WI38 (cell line): ENCODE results near the gene AKR7A2.

Experiments used
- H3K4me3 ChIP-seq: 2 replicates; pipeline ENCODE4 v1.5.1; 2011; ENCODE audit warnings: low read depth, mild to moderate bottlenecking, control low read depth, low read length
- CTCF ChIP-seq: IDR thresholded peaks from 2 replicates; pipeline ENCODE4 v1.5.1; 2012; ENCODE audit warnings: low read depth, mild to moderate bottlenecking, control low read depth, low read length

The AKR7A2 gene

GRCh38 chr1:19329611-19330010, 17.7 kb upstream of the AKR7A2 start:
- no peak for TF ChIP-seq CTCF
- H3K4me3 ChIP-seq = no peak overlapping the region

GRCh38 chr1:19329188-19329587, 17.2 kb upstream of the AKR7A2 start:
- no peak overlapping the region for H3K4me3 ChIP-seq
- TF ChIP-seq CTCF = no peak

- H3K4me3 ChIP-seq = no peak overlapping the region
- TF ChIP-seq CTCF = no peak
Observed at GRCh38 chr1:19328486-19328885, 16.5 kb upstream of the AKR7A2 start.

- H3K4me3 ChIP-seq = no peak overlapping the region
- no peak for TF ChIP-seq CTCF
Observed at GRCh38 chr1:19327736-19328135, 15.8 kb upstream of the AKR7A2 start.

- TF ChIP-seq CTCF = no peak
- H3K4me3 ChIP-seq = no peak overlapping the region
Observed at GRCh38 chr1:19327301-19327700, 15.4 kb upstream of the AKR7A2 start.

GRCh38 chr1:19326748-19327065, 14.8 kb upstream of the AKR7A2 start:
- no peak overlapping the region for H3K4me3 ChIP-seq
- no peak for TF ChIP-seq CTCF

- TF ChIP-seq CTCF = no peak
- no peak overlapping the region for H3K4me3 ChIP-seq
Observed at GRCh38 chr1:19325958-19326747, 14.2 kb upstream of the AKR7A2 start.
